Erythroblast (primary cell): ENCODE measurements around the gene KRT5.
"Not testable (repeated sequence)": the region's sequence is repeated elsewhere in the genome, so short reads cannot be mapped to it uniquely, and the experiment has no call there.

ENCODE experiments used
- DNase-seq, 2 experiments: peaks; one replicate each; lab custom pipeline; 2025; lab: John Stamatoyannopoulos, UW
- GATA1 ChIP-seq: IDR thresholded peaks from 2 replicates; pipeline ENCODE4 v1.6.1; 2011; ENCODE audit warnings: low read depth, mild to moderate bottlenecking, control low read depth, low read length, moderate library complexity
- POLR2A ChIP-seq: IDR thresholded peaks from 2 replicates; pipeline ENCODE4 v1.6.1; 2011; ENCODE audit warnings: mild to moderate bottlenecking, low read length

KRT5 gene

GRCh38 chr12:52519387-52519703 is 849 bp downstream of the KRT5 start:
- no peak for DNase-seq
- TF ChIP-seq POLR2A (no peak), GATA1 (no peak)

- no peak for DNase-seq
- TF ChIP-seq POLR2A (no peak), GATA1 (no peak)
Observed at GRCh38 chr12:52518574-52519386, 1.4 kb downstream of the KRT5 start.

- DNase-seq = no peak
- TF ChIP-seq POLR2A (no peak), GATA1 (no peak)
Observed at GRCh38 chr12:52517888-52518287, 2.3 kb downstream of the KRT5 start.

- TF ChIP-seq POLR2A (no peak), GATA1 (no peak)
- DNase-seq = no peak
Observed at GRCh38 chr12:52517005-52517835, 3.0 kb downstream of the KRT5 start.

- TF ChIP-seq GATA1 (no peak), POLR2A (no peak)
- DNase-seq = no peak
Observed at GRCh38 chr12:52515927-52516831, 4.0 kb downstream of the KRT5 start.

- no peak for DNase-seq
- no peak for TF ChIP-seq POLR2A
- no peak for TF ChIP-seq GATA1
Observed at GRCh38 chr12:52515319-52515646, 4.9 kb downstream of the KRT5 start.

- TF ChIP-seq GATA1 (no peak), POLR2A (no peak)
- DNase-seq = no peak
Observed at GRCh38 chr12:52514471-52515318, 5.5 kb downstream of the KRT5 start.

GRCh38 chr12:52513736-52514135 is 6.5 kb downstream of the KRT5 start:
- TF ChIP-seq POLR2A (no peak), GATA1 (no peak)

GRCh38 chr12:52508211-52508610 is 12.0 kb downstream of the KRT5 start:
- no peak for DNase-seq

More at GRCh38 chr12:52513736-52514135, 6.5 kb downstream of the KRT5 start:
- peak in 1 of 2 experiments; percentile 59 for DNase-seq

GRCh38 chr12:52506858-52507715 is 13.1 kb downstream of the KRT5 start:
- TF ChIP-seq POLR2A = no peak
- peak in 1 of 2 experiments; percentile 7 for DNase-seq

More at GRCh38 chr12:52508211-52508610, 12.0 kb downstream of the KRT5 start:
- TF ChIP-seq POLR2A (no peak), GATA1 (no peak)

GRCh38 chr12:52502877-52503276 is 17.3 kb downstream of the KRT5 start:
- DNase-seq = no peak
- TF ChIP-seq GATA1 (no peak), POLR2A (no peak)

- DNase-seq = no peak
- no peak for TF ChIP-seq POLR2A
- no peak for TF ChIP-seq GATA1
Observed at GRCh38 chr12:52501490-52501889, 18.7 kb downstream of the KRT5 start.

GRCh38 chr12:52500574-52500973 is 19.6 kb downstream of the KRT5 start:
- DNase-seq = not testable (repeated sequence)
